ENCODE results near the gene CCZ1.
"Not testable (repeated sequence)": the region's sequence is repeated elsewhere in the genome, so short reads cannot be mapped to it uniquely, and the experiment has no call there.

Gene CCZ1

DNA sequence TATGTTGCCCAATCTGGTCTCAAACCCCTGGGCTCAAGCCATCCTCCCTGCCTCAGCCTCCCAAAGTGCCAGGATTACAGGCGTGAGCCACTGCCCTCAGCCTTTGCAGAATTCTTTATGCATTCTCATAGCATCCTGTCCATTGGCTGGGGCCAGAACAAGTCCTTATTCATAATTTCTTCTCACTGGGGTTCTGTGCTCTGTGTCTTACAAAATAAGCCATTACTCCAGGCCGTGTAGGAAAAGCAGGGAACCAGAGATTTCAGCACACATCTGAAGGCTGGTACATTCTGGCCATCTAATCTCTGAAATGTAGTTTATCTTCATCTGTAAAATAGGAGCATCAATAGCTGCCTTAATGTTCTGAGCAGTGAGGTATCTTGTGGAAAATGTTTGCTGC, 28.2 kb upstream of the CCZ1 start:
- TF ChIP-seq, protein P1, sequence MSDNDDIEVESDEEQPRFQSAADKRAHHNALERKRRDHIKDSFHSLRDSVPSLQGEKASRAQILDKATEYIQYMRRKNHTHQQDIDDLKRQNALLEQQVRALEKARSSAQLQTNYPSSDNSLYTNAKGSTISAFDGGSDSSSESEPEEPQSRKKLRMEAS (IDR thresholded peaks at IDR 0.05): no peak
- TF ChIP-seq USF1 (IDR thresholded peaks at IDR 0.05) (no peak), TEAD4 (IDR thresholded peaks at IDR 0.05) (no peak), CEBPB (IDR thresholded peaks at IDR 0.05) (no peak), ZBTB7A (IDR thresholded peaks at IDR 0.05; ENCODE audit: low read depth) (no peak), FOXM1 (IDR thresholded peaks at IDR 0.05; ENCODE audit: borderline replicate concordance, low read depth) (no peak), YY1 (IDR thresholded peaks at IDR 0.05; ENCODE audit: low read depth) (no peak), RAD21 (IDR thresholded peaks at IDR 0.05; ENCODE audit: low read depth) (no peak)
- TF ChIP-seq, protein P2, sequence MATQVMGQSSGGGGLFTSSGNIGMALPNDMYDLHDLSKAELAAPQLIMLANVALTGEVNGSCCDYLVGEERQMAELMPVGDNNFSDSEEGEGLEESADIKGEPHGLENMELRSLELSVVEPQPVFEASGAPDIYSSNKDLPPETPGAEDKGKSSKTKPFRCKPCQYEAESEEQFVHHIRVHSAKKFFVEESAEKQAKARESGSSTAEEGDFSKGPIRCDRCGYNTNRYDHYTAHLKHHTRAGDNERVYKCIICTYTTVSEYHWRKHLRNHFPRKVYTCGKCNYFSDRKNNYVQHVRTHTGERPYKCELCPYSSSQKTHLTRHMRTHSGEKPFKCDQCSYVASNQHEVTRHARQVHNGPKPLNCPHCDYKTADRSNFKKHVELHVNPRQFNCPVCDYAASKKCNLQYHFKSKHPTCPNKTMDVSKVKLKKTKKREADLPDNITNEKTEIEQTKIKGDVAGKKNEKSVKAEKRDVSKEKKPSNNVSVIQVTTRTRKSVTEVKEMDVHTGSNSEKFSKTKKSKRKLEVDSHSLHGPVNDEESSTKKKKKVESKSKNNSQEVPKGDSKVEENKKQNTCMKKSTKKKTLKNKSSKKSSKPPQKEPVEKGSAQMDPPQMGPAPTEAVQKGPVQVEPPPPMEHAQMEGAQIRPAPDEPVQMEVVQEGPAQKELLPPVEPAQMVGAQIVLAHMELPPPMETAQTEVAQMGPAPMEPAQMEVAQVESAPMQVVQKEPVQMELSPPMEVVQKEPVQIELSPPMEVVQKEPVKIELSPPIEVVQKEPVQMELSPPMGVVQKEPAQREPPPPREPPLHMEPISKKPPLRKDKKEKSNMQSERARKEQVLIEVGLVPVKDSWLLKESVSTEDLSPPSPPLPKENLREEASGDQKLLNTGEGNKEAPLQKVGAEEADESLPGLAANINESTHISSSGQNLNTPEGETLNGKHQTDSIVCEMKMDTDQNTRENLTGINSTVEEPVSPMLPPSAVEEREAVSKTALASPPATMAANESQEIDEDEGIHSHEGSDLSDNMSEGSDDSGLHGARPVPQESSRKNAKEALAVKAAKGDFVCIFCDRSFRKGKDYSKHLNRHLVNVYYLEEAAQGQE (IDR thresholded peaks at IDR 0.05; ENCODE audit: low read depth): no peak

- TF ChIP-seq EGR1 (IDR thresholded peaks at IDR 0.05) (no peak), RAD21 (IDR thresholded peaks at IDR 0.05; ENCODE audit: low read depth) (no peak), ZBTB7A (IDR thresholded peaks at IDR 0.05; ENCODE audit: low read depth) (no peak), CREB1 (IDR thresholded peaks at IDR 0.05; ENCODE audit: low read depth) (no peak), CEBPB (IDR thresholded peaks at IDR 0.05) (no peak), TAF1 (IDR thresholded peaks at IDR 0.05; ENCODE audit: low read depth) (no peak), NFIC (IDR thresholded peaks at IDR 0.05) (no peak), TEAD4 (IDR thresholded peaks at IDR 0.05) (no peak), FOXM1 (IDR thresholded peaks at IDR 0.05; ENCODE audit: borderline replicate concordance, low read depth) (no peak), USF1 (IDR thresholded peaks at IDR 0.05) (no peak), YY1 (IDR thresholded peaks at IDR 0.05; ENCODE audit: low read depth) (no peak), EP300 (IDR thresholded peaks at IDR 0.05; ENCODE audit: borderline replicate concordance) (no peak)
Observed at GRCh38 chr7:5872326-5872725, 26.2 kb upstream of the CCZ1 start.

GRCh38 chr7:5892498-5892897, 6.0 kb upstream of the CCZ1 start:
- TF ChIP-seq FOXM1 (IDR thresholded peaks at IDR 0.05; ENCODE audit: borderline replicate concordance, low read depth): no peak
- no peak for TF ChIP-seq RAD21 (IDR thresholded peaks at IDR 0.05; ENCODE audit: low read depth)
- no peak for TF ChIP-seq TCF12 (IDR thresholded peaks at IDR 0.05; ENCODE audit: low read depth)
- no peak for TF ChIP-seq ZBTB7A (IDR thresholded peaks at IDR 0.05; ENCODE audit: low read depth)
- no peak for TF ChIP-seq CEBPB (IDR thresholded peaks at IDR 0.05)
- TF ChIP-seq TEAD4 (IDR thresholded peaks at IDR 0.05): no peak
- no peak for TF ChIP-seq CREB1 (IDR thresholded peaks at IDR 0.05; ENCODE audit: low read depth)
- TF ChIP-seq TAF1 (IDR thresholded peaks at IDR 0.05; ENCODE audit: low read depth): no peak
- no peak for TF ChIP-seq EP300 (IDR thresholded peaks at IDR 0.05; ENCODE audit: borderline replicate concordance)
- no peak for TF ChIP-seq NFIC (IDR thresholded peaks at IDR 0.05)
- TF ChIP-seq YY1 (IDR thresholded peaks at IDR 0.05; ENCODE audit: low read depth): no peak
- TF ChIP-seq USF1 (IDR thresholded peaks at IDR 0.05): no peak
- TF ChIP-seq, protein P1 (IDR thresholded peaks at IDR 0.05): no peak
- TF ChIP-seq EGR1 (IDR thresholded peaks at IDR 0.05): no peak
- TF ChIP-seq, protein P2 (IDR thresholded peaks at IDR 0.05; ENCODE audit: low read depth): no peak

DNA sequence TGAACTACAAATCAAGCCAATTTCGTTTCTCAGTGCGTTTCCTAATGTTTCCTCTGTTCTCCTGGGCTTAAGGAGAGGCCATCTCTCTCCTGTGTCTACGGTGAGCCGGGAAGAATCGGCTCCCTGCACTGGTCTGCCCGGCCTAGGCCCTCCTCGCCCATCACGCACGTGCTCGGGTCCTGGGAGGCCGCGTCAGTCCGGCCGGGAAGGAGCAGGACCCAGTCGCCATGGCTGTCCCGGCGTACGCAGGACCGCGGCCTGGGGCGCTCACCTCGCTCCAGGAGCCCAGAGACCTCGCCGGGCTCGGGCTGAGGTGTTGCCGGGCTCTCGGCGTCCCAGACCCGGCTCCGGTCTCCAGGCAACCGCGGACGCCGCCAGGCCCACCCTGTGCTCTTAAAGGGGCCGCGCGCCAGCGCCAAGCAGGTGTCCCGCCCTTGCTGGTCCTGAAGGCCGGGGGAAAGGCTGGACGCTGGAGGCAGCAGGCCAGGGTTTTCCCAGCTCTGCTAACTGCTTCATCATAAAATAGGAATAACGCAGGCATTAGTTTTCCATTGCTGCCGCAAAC, 71.9 kb downstream of the CCZ1 start, which contains the start of gene RSPH10B:
TSS of gene RSPH10B (minus strand) at position 343 of the 565 bp plus-strand sequence. CDS start 3,573 bp downstream, outside the sequence.
- TF ChIP-seq CEBPB (IDR thresholded peaks at IDR 0.05): not testable (repeated sequence)
- TF ChIP-seq, protein P1 (IDR thresholded peaks at IDR 0.05): not testable (repeated sequence)
- TF ChIP-seq, protein P2 (IDR thresholded peaks at IDR 0.05; ENCODE audit: low read depth): not testable (repeated sequence)

Measured in Ishikawa (cell line).